GM12864 (cell line): Measurements from ENCODE around the gene SF3A2.

Source experiments
- DNase-seq: peaks from one replicate; pipeline ENCODE4 v3.0.0-alpha.2; 2011; ENCODE audit warnings: low read depth
- H3K4me3 ChIP-seq: 2 replicates; pipeline ENCODE4 v1.5.1; 2011; ENCODE audit warnings: mild to moderate bottlenecking, low read depth, low read length, control low read depth
- CTCF ChIP-seq: IDR thresholded peaks from 2 replicates; pipeline ENCODE4 v1.5.1; 2011; ENCODE audit warnings: low read depth, mild to moderate bottlenecking, moderate library complexity, low read length, control low read depth, inconsistent platforms; ENCODE audit errors: missing control alignments

Gene SF3A2, protein sequence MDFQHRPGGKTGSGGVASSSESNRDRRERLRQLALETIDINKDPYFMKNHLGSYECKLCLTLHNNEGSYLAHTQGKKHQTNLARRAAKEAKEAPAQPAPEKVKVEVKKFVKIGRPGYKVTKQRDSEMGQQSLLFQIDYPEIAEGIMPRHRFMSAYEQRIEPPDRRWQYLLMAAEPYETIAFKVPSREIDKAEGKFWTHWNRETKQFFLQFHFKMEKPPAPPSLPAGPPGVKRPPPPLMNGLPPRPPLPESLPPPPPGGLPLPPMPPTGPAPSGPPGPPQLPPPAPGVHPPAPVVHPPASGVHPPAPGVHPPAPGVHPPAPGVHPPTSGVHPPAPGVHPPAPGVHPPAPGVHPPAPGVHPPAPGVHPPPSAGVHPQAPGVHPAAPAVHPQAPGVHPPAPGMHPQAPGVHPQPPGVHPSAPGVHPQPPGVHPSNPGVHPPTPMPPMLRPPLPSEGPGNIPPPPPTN

DNA sequence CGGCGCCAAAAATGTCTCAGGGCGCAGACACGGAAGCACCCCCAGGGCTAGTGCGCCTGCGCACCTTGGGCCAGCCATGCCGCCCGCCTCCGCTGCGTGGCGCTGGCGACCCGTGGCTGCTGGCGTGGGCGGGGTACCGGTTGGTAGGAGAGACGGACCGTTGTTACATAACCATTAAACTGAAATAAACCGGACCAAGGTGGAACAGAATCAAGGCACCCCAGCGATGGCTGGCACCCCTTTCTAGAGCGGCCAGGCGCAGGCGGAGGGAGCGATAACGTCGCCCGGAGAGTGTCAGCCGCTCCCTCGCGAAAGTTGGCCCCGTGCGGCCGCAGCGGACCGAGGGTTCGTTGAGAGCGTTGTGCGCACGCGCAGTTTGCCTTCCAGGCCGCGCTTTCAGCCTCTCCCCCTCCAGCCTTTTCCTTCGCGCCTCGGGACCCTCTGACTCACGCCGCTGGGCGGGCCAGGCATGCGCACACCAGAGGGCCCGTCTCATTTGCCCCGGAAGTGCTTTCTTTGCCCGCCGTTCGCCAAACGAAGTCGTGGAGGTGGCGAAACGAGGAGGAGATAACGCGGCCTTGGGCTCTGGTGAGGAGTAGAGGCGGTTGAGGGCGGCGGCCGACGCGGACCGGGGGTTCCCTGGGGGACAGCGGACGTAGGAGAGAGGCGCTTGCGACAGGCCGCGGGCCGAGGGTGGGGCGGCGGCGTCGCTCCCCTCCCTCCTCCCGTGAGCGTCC lies at the start of gene SF3A2, which contains the start of gene PLEKHJ1:
TSS of gene SF3A2 (plus strand) at position 511 of the 737 bp plus-strand sequence. CDS start 6,595 bp downstream, outside the sequence.
TSS of gene PLEKHJ1 (minus strand) at position 16 of the 737 bp plus-strand sequence. CDS start 81 bp downstream, outside the sequence.
- DNase-seq = peak; percentile 91
- TF ChIP-seq CTCF = peak; percentile 97
- peak within 1 kb of the TSS; percentile 85 for H3K4me3 ChIP-seq

DNA sequence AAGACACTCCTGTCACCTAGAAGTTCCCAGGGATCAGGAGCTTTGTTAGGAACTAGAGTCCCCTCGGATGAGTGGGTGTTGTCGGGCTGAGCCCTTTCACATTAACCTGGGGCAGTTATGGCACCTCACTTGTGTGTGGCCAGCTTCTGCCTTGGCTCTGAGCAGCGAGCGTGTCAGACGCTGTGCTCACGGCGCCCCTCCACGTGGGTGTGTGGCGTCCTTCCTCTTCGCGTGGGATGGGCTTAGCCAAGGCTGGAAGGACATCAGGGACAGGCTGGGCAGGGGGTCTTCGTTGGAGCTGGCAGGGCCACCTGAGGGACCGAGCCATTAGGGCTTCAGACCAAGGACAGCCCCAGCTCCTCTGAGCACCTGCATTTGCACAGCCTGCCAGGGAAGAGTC lies 49.5 kb upstream of the SF3A2 start:
- DNase-seq = no peak
- no peak for TF ChIP-seq CTCF
- H3K4me3 ChIP-seq = no peak overlapping the region

GRCh38 chr19:2188708-2189385 lies 47.8 kb upstream of the SF3A2 start:
- no peak for TF ChIP-seq CTCF
- no peak for DNase-seq

DNA sequence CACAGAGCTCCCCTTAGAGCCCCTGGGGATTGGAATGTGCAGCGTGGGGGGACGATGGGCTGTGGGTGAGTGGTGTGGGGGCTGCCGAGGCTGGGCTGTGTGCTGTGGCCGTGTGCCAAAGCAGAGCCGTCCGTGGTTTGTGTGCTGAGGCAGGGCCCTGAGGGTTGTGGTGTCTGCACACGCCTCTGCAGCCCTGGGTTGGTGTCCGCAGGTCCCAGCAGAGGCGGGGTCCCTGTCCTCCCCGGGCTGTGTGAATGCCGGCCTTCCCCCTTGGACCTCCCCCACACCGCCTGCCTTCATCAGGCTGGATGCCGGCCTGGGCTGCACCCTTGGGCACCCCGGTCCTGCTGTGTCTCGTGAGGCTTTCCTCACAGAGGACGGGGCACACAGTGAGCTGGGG lies 46.7 kb upstream of the SF3A2 start:
- DNase-seq = no peak
- H3K4me3 ChIP-seq = no peak overlapping the region
- no peak for TF ChIP-seq CTCF

More at GRCh38 chr19:2188708-2189385, 47.8 kb upstream of the SF3A2 start:
- no peak overlapping the region for H3K4me3 ChIP-seq

GRCh38 chr19:2190848-2191455 lies 45.7 kb upstream of the SF3A2 start:
- DNase-seq = no peak
- TF ChIP-seq CTCF = no peak
- H3K4me3 ChIP-seq = no peak overlapping the region
